Activated T-cell treated with anti-CD3 and anti-CD28 coated beads, Interleukin-2, amount 50 U/mL, for 48 hours (primary cell): ENCODE measurements around the gene NDUFAF2.
"Not testable (repeated sequence)": the region's sequence is repeated elsewhere in the genome, so short reads cannot be mapped to it uniquely, and the experiment has no call there.

Source experiments
- DNase-seq, 2 experiments: peaks; one replicate each; pipeline ENCODE4 v3.0.0-alpha.2; 2020

Gene NDUFAF2

GRCh38 chr5:61184708-61185107, 239.7 kb downstream of the NDUFAF2 start:
- DNase-seq, result no peak

DNA sequence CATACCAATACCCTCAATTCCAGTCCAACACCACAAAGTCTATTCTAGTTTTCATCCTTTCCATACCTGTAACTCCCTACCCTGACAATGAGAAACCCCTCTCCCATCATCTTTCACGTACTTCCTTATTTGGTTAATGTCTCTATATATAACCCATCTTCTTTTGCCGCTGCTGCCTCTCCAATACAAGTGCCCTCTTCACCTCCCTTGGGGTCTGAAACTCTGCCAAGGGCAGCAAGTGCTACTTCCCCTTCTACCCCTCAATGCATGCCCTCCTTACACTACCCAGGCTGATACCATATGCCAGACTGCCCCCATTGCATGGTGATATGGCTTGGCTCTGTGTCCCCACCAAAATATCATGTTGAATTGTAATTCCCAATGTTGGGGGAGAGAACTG, 241.6 kb downstream of the NDUFAF2 start:
- DNase-seq, result no peak

- not testable (repeated sequence) for DNase-seq
Observed at GRCh38 chr5:61187352-61187751, 242.3 kb downstream of the NDUFAF2 start.

- DNase-seq, result not testable (repeated sequence)
Observed at GRCh38 chr5:61187826-61188225, 242.8 kb downstream of the NDUFAF2 start.

- no peak for DNase-seq
Observed at GRCh38 chr5:61198606-61199005, 253.6 kb downstream of the NDUFAF2 start.

- DNase-seq, result no peak
Observed at GRCh38 chr5:61200582-61201155, 255.7 kb downstream of the NDUFAF2 start.

DNA sequence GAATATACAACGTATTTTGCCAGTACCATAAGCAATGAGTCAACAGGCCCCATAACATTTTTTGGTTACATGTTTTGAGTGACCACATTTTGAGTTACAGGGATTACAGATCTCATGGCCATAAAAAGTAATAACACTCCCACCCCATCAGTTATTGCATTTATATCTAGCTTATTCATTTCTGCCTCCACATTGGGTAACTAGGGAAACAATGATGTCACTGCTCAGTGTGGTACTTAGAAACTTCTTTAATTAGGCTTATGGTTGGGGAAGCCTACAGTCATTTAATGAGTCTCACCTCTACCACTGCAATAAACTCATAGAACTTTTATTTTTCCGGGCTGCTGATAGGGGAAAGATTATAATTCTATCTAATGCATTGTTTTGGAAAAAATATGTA, 257.2 kb downstream of the NDUFAF2 start:
- DNase-seq, result no peak
